ENCODE results near the gene APOL5.
"Not testable (repeated sequence)": the region's sequence is repeated elsewhere in the genome, so short reads cannot be mapped to it uniquely, and the experiment has no call there.

The APOL5 gene, protein sequence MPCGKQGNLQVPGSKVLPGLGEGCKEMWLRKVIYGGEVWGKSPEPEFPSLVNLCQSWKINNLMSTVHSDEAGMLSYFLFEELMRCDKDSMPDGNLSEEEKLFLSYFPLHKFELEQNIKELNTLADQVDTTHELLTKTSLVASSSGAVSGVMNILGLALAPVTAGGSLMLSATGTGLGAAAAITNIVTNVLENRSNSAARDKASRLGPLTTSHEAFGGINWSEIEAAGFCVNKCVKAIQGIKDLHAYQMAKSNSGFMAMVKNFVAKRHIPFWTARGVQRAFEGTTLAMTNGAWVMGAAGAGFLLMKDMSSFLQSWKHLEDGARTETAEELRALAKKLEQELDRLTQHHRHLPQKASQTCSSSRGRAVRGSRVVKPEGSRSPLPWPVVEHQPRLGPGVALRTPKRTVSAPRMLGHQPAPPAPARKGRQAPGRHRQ
- 0 reads per million in 9 experiments for total RNA-seq

DNA sequence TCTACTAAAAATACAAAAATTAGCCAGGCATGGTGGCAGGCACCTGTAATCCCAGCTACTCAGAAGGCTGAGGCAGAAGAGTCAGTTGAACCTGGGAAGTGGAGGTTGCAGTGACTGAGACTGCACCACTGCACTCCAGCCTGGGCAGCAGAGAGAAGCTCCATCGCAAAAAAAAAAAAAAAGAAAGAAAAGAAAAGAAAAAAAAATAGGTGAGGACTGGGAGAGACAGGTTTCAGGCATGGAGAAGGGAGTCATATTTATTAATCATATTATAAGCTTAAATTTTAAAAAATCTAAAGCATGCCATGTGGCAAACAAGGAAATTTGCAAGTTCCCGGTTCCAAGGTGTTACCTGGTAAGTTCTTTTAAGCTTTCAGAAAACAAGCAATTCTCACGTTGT lies at the start of gene APOL5:
TSS of gene APOL5 (plus strand) at position 301 of the 400 bp plus-strand sequence. CDS start at position 301, 0 bp downstream.
- peaks cover 12 to 38% of the 10 kb centered on the region in 2 donors for H3K27me3 Mint-ChIP-seq
- DNase-seq (no peak), ATAC-seq (replicated peaks) (no peak)
- no peak within 1 kb of the TSS for H3K27ac Mint-ChIP-seq
- H3K9me3 Mint-ChIP-seq = peaks cover 2 to 11% of the 10 kb centered on the region in 2 donors
- H3K4me1 Mint-ChIP-seq (ENCODE audit: low read depth in 2 of 2) = no peaks in the 10 kb centered on the region
- H3K4me3 Mint-ChIP-seq = no peak within 1 kb of the TSS
- no peaks in the 10 kb centered on the region for H3K36me3 Mint-ChIP-seq (ENCODE audit: insufficient read depth)

DNA sequence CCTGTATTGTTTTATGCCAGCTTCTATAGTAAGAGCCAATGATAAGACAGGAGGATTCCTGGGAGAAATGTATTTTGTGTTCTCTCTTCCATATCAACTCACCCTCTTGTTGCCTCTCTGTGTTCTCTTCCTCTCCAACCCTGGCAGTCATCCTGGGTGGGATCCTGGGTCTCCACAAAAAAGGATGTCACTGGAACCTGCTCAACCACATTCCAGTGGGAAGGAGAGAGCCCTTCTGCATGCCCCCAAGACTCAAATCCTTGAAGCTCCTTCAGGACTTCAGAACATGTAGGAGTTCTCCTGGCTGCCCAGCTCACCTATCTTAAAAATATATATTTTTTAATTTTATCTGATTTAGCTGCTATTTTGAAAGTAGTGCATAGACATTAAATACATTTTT lies 43.3 kb upstream of the APOL5 start:
- peaks cover 9% of the 10 kb centered on the region for H3K36me3 Mint-ChIP-seq (ENCODE audit: insufficient read depth)
- DNase-seq = no peak
- H3K4me3 Mint-ChIP-seq = no peak overlapping the region
- H3K9me3 Mint-ChIP-seq = peaks cover 0 to 8% of the 10 kb centered on the region in 2 donors
- H3K27ac Mint-ChIP-seq = no peak overlapping the region
- peaks cover 0 to 4% of the 10 kb centered on the region in 2 donors for H3K4me1 Mint-ChIP-seq (ENCODE audit: low read depth in 2 of 2)
- no peaks in the 10 kb centered on the region for H3K27me3 Mint-ChIP-seq
- no peak for ATAC-seq (replicated peaks)

DNA sequence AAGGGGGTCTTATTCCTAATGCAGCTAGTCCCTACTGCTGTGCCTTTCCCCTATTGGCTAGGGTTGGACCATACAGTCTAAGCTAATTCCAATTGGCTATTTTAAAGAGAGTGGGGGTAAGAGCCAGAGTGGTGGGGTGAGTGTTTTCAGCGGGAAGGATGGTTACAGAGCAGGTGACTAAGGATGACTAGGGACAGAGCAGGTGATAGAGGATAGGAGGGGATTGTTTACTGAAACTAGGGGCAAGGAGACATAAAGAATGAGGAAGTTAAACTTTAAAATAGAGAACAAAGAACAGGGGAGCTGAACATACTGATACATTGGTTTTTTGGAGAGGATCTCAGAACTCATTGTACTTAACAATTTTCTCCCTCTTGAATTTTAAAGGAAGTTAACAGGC lies 41.6 kb upstream of the APOL5 start:
- H3K27ac Mint-ChIP-seq; H3K4me3 Mint-ChIP-seq; H3K27me3 Mint-ChIP-seq; H3K36me3 Mint-ChIP-seq (ENCODE audit: insufficient read depth); H3K9me3 Mint-ChIP-seq; ATAC-seq (replicated peaks); H3K4me1 Mint-ChIP-seq (ENCODE audit: low read depth in 2 of 2); DNase-seq: not testable (repeated sequence)

- peaks cover 9% of the 10 kb centered on the region for H3K36me3 Mint-ChIP-seq (ENCODE audit: insufficient read depth)
These were observed 40.0 kb upstream of the APOL5 start for GRCh38 chr22:35677460-35678187.

DNA sequence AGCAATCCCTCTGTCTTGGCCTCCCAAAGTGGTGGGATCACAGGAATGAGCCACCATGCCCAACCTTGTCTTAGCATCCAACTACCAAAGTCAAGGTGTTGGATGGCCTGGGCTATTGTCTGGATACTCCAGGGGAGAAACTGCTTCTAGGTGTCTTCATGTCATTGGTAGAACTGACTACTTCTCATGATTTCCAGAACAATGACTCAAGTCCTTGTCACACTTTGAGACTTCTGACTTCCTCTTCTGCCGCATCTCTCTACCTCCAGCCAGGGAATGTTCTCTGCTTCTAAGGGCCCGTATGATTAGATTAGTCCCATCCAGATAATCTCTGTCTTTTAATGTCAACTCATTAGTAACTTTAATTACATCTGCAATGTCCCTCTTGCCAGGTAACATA lies 38.8 kb upstream of the APOL5 start:
- Mint-ChIP-seq H3K4me1 (ENCODE audit: low read depth in 2 of 2) (peaks cover 0 to 4% of the 10 kb centered on the region in 2 donors), H3K27ac (no peak overlapping the region), H3K27me3 (peaks cover 0 to 9% of the 10 kb centered on the region in 2 donors), H3K9me3 (peaks cover 0 to 8% of the 10 kb centered on the region in 2 donors), H3K36me3 (ENCODE audit: insufficient read depth) (peaks cover 9% of the 10 kb centered on the region), H3K4me3 (no peak overlapping the region)
- ATAC-seq (replicated peaks) = no peak
- DNase-seq = no peak

More at GRCh38 chr22:35677460-35678187, 40.0 kb upstream of the APOL5 start:
- no peak for DNase-seq
- peaks cover 0 to 8% of the 10 kb centered on the region in 2 donors for H3K9me3 Mint-ChIP-seq
- ATAC-seq (replicated peaks) = no peak
- H3K4me1 Mint-ChIP-seq (ENCODE audit: low read depth in 2 of 2) = peaks cover 0 to 4% of the 10 kb centered on the region in 2 donors
- no peak overlapping the region for H3K4me3 Mint-ChIP-seq
- H3K27ac Mint-ChIP-seq = no peak overlapping the region
- no peaks in the 10 kb centered on the region for H3K27me3 Mint-ChIP-seq

DNA sequence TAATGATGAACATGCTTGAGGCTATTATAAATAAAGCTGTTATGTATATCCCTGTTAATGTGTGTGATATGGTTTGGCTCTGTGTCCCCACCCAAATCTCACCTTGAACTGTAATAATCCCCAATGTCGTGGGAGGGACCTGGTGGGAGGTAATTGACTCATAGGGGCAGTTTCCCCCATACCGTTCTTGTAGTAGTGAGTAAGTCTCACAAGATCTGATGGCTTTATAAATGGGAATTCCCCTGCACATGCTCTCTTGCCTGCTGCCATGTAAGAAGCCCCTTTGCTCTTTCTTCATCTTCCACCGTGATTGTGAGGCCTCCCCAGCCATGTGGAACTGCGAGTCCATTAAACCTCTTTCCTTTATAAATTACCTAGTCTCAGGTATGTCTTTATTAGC lies 38.2 kb upstream of the APOL5 start:
- H3K36me3 Mint-ChIP-seq (ENCODE audit: insufficient read depth); DNase-seq; H3K4me3 Mint-ChIP-seq; H3K4me1 Mint-ChIP-seq (ENCODE audit: low read depth in 2 of 2); ATAC-seq (replicated peaks); H3K9me3 Mint-ChIP-seq; H3K27ac Mint-ChIP-seq: not testable (repeated sequence)
- H3K27me3 Mint-ChIP-seq = peaks cover 0 to 12% of the 10 kb centered on the region in 2 donors

- Mint-ChIP-seq H3K9me3 (no peaks in the 10 kb centered on the region), H3K36me3 (ENCODE audit: insufficient read depth) (peaks cover 9% of the 10 kb centered on the region), H3K4me1 (ENCODE audit: low read depth in 2 of 2) (peaks cover 0 to 4% of the 10 kb centered on the region in 2 donors), H3K27me3 (peaks cover 0 to 12% of the 10 kb centered on the region in 2 donors), H3K4me3 (no peak overlapping the region), H3K27ac (peak overlapping the region in 1 of 2 donors; percentile 69)
- ATAC-seq (replicated peaks) (no peak), DNase-seq (no peak)
These were observed 36.1 kb upstream of the APOL5 start for GRCh38 chr22:35681454-35682052.

DNA sequence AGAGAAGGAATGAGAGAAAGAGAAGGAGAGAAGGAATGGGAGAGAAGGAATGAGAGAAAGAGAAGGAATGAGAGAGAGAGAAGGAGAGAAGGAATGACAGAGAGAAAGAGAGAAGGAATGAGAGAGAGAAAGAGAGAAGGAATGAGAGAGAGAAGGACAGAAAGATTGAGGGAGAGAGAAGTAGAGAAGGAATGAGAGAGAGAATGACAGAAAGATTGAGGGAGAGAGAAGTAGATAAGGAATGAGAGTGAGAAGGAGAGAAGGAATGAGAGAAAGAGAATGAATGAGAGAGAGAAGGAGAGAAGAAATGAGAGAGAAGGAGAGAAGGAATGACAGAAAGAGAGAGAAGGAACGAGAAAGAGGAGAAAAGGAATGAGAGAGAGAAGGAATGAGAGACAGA lies 34.1 kb upstream of the APOL5 start:
- peaks cover 6% of the 10 kb centered on the region for H3K36me3 Mint-ChIP-seq (ENCODE audit: insufficient read depth)
- no peaks in the 10 kb centered on the region for H3K9me3 Mint-ChIP-seq
- no peak overlapping the region for H3K4me3 Mint-ChIP-seq
- DNase-seq = no peak
- H3K27ac Mint-ChIP-seq = peak overlapping the region in 1 of 2 donors; percentile 63
- H3K4me1 Mint-ChIP-seq (ENCODE audit: low read depth in 2 of 2) = peaks cover 0 to 4% of the 10 kb centered on the region in 2 donors
- no peak for ATAC-seq (replicated peaks)
- H3K27me3 Mint-ChIP-seq = peaks cover 0 to 12% of the 10 kb centered on the region in 2 donors

DNA sequence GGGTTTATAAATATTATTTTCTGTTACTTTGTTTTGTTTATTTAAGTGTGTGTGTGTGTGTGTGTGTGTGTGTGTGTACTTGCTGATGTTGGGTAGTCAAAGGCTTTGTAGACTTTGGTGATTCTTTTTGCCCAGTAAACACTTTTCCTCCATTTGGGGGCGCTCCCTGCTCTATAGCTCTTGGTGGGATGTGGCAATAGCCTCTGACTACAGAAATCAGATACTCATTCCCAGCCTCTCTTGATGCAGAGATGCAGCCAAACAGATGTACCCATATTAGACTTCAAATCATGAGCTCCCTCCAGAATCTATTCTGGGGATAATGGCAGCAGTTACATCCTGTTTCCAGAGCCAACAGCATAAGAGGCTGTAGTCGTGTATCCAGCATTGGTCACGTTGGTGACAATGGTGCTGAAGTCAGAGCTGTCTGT lies 33.4 kb upstream of the APOL5 start:
- Mint-ChIP-seq H3K4me3 (no peak overlapping the region), H3K27ac (no peak overlapping the region), H3K27me3 (peaks cover 0 to 12% of the 10 kb centered on the region in 2 donors), H3K36me3 (ENCODE audit: insufficient read depth) (peaks cover 6% of the 10 kb centered on the region), H3K4me1 (ENCODE audit: low read depth in 2 of 2) (peaks cover 0 to 4% of the 10 kb centered on the region in 2 donors), H3K9me3 (no peaks in the 10 kb centered on the region)
- DNase-seq (no peak), ATAC-seq (replicated peaks) (no peak)

DNA sequence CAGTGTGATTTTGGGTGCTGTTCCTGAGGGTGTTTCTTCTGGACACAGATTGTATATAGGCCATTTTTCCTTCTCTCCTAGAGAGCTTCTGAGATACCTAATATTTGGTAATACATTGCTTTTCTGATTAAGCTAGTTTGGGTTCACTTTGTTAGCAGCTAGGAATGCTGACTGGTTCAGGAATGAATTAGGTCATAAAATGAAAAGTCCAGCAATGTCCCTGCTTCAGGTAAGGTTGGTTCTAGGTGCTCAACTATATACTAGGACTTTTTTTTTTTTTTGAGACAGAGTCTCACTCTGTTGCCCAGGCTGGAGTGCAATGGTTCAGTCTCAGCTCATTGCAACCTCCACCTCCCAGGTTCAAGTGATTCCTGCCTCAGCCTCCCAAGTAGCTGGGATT lies 32.9 kb upstream of the APOL5 start:
- no peak overlapping the region for H3K27ac Mint-ChIP-seq
- no peaks in the 10 kb centered on the region for H3K9me3 Mint-ChIP-seq
- ATAC-seq (replicated peaks) (no peak), DNase-seq (no peak)
- peaks cover 0 to 12% of the 10 kb centered on the region in 2 donors for H3K27me3 Mint-ChIP-seq
- peaks cover 0 to under 1% of the 10 kb centered on the region in 2 donors for H3K4me1 Mint-ChIP-seq (ENCODE audit: low read depth in 2 of 2)
- H3K4me3 Mint-ChIP-seq = no peak overlapping the region
- peaks cover 6% of the 10 kb centered on the region for H3K36me3 Mint-ChIP-seq (ENCODE audit: insufficient read depth)

GRCh38 chr22:35685731-35686130 lies 31.9 kb upstream of the APOL5 start:
- Mint-ChIP-seq H3K4me3 (no peak overlapping the region), H3K27ac (no peak overlapping the region), H3K27me3 (peaks cover 0 to 12% of the 10 kb centered on the region in 2 donors), H3K4me1 (ENCODE audit: low read depth in 2 of 2) (no peaks in the 10 kb centered on the region), H3K36me3 (ENCODE audit: insufficient read depth) (peaks cover 6% of the 10 kb centered on the region), H3K9me3 (no peaks in the 10 kb centered on the region)
- ATAC-seq (replicated peaks) = no peak
- no peak for DNase-seq

DNA sequence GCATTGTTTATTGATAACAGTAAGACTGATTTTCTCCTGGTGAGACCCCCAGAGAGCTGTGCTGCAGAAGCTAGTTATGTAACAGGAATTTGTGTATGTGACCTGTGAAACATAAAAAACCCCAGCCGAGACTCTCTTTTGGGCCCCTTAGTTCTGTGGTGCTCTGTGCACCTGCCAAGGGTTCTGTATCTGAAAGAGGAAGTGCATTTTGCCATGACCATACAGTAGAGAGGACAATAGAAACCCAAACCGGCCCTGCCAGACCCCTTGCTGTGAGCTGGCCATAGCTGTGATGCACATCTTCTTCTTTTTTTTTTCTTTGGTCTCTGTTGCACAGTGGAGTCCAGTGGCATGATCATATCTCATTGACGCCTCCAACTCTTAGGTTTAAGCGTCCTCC lies 31.4 kb upstream of the APOL5 start:
- no peak for ATAC-seq (replicated peaks)
- no peak for DNase-seq
- peaks cover 0 to 12% of the 10 kb centered on the region in 2 donors for H3K27me3 Mint-ChIP-seq
- no peaks in the 10 kb centered on the region for H3K4me1 Mint-ChIP-seq (ENCODE audit: low read depth in 2 of 2)
- H3K36me3 Mint-ChIP-seq (ENCODE audit: insufficient read depth) = peaks cover 2% of the 10 kb centered on the region
- no peaks in the 10 kb centered on the region for H3K9me3 Mint-ChIP-seq
- H3K4me3 Mint-ChIP-seq = no peak overlapping the region
- no peak overlapping the region for H3K27ac Mint-ChIP-seq

GRCh38 chr22:35687461-35687860 lies 30.2 kb upstream of the APOL5 start:
- Mint-ChIP-seq H3K36me3 (ENCODE audit: insufficient read depth) (no peaks in the 10 kb centered on the region), H3K4me1 (ENCODE audit: low read depth in 2 of 2) (no peaks in the 10 kb centered on the region), H3K9me3 (no peaks in the 10 kb centered on the region), H3K4me3 (no peak overlapping the region), H3K27ac (no peak overlapping the region), H3K27me3 (peaks cover 0 to 12% of the 10 kb centered on the region in 2 donors)
- no peak for ATAC-seq (replicated peaks)
- DNase-seq = no peak
